HEK293 (cell line): Measurements from ENCODE around the gene UVSSA.

Source experiments
- CTCF ChIP-seq: fragments of 450-650 bp; formaldehyde crosslinking; IDR thresholded peaks from 2 replicates; pipeline ENCODE4 v1.5.1; 2016; ENCODE audit warnings: missing biosample characterization, missing genetic modification characterization
- ELK4 ChIP-seq: IDR thresholded peaks from 2 replicates; pipeline ENCODE4 v1.6.1; 2011; ENCODE audit warnings: mild to moderate bottlenecking, low read depth, low read length, borderline replicate concordance
- SALL2 ChIP-seq: fragments of 450-650 bp; formaldehyde crosslinking; IDR thresholded peaks from 2 replicates; pipeline ENCODE4 v1.5.0; 2017; ENCODE audit warnings: missing biosample characterization, mild to moderate bottlenecking, missing genetic modification characterization, borderline replicate concordance
- ZNF211 ChIP-seq: fragments of 450-650 bp; formaldehyde crosslinking; IDR thresholded peaks from 2 replicates; pipeline ENCODE4 v1.5.1; 2016; ENCODE audit warnings: low read depth, missing biosample characterization, missing genetic modification characterization
- ZNF274 ChIP-seq, 2 experiments: fragments of 200-500 bp in 1 of 2; fragments of 450-650 bp in 1 of 2; sonication (Bioruptor generic) in 1 of 2; formaldehyde crosslinking in 1 of 2; IDR thresholded peaks; 2 replicates each; pipeline versions ENCODE4 v1.5.1 to v1.6.1; 2014 to 2016; ENCODE audit warnings: borderline replicate concordance in 1 of 2, inconsistent platforms in 1 of 2, low read length in 1 of 2, missing biosample characterization in 1 of 2, missing genetic modification characterization in 1 of 2
- ZNF280D ChIP-seq: fragments of 450-650 bp; formaldehyde crosslinking; IDR thresholded peaks from 2 replicates; pipeline ENCODE4 v1.5.1; 2016; ENCODE audit warnings: missing biosample characterization, missing genetic modification characterization
- ZNF362 ChIP-seq: fragments of 450-650 bp; formaldehyde crosslinking; IDR thresholded peaks from 2 replicates; pipeline ENCODE4 v1.5.1; 2016; ENCODE audit warnings: missing biosample characterization, missing genetic modification characterization
- ZNF561 ChIP-seq: fragments of 450-650 bp; IDR thresholded peaks from 2 replicates; pipeline ENCODE4 v1.5.1; 2018; ENCODE audit warnings: missing biosample characterization, missing genetic modification characterization, borderline replicate concordance
- ZSCAN4 ChIP-seq: fragments of 450-650 bp; formaldehyde crosslinking; IDR thresholded peaks from 2 replicates; pipeline ENCODE4 v1.5.1; 2017; ENCODE audit warnings: missing biosample characterization, missing genetic modification characterization

- TF ChIP-seq ZNF561 (tag by site-specific recombination) = no peak
- no peak for TF ChIP-seq ZNF274 (IDR thresholded peaks at IDR 0.05; ENCODE audit: low read length)
- TF ChIP-seq ZNF274 (tag by site-specific recombination; IDR thresholded peaks at IDR 0.05; ENCODE audit: borderline replicate concordance) = no peak
- no peak for TF ChIP-seq ZNF362 (tag by site-specific recombination)
- TF ChIP-seq ZNF280D = no peak
- TF ChIP-seq SALL2 (tag by site-specific recombination) = no peak
- TF ChIP-seq ELK4 = no peak
- TF ChIP-seq CTCF = no peak
- no peak for TF ChIP-seq ZSCAN4 (tag by site-specific recombination)
- no peak for TF ChIP-seq ZNF211 (tag by site-specific recombination)
Measured at GRCh38 chr4:1364748-1365147, 17.7 kb downstream of the UVSSA start.
